OCI-LY3 (cell line): ENCODE results near the gene MS4A15.

Source experiments
- EZH2phosphoT487 ChIP-seq: fragments of 200-600 bp; shearing (Covaris generic); IDR thresholded peaks from 2 replicates; pipeline ENCODE4 v1.6.1; 2018; ENCODE audit warnings: antibody characterized with exemption, mixed run types, low read depth
- TF ChIP-seq, protein P1 (sequence below): fragments of 200-600, 300-600 bp; sonication (generic); IDR thresholded peaks from 2 replicates; pipeline ENCODE4 v1.5.1; 2014; ENCODE audit warnings: antibody characterized with exemption, low read length, low read depth

DNA sequence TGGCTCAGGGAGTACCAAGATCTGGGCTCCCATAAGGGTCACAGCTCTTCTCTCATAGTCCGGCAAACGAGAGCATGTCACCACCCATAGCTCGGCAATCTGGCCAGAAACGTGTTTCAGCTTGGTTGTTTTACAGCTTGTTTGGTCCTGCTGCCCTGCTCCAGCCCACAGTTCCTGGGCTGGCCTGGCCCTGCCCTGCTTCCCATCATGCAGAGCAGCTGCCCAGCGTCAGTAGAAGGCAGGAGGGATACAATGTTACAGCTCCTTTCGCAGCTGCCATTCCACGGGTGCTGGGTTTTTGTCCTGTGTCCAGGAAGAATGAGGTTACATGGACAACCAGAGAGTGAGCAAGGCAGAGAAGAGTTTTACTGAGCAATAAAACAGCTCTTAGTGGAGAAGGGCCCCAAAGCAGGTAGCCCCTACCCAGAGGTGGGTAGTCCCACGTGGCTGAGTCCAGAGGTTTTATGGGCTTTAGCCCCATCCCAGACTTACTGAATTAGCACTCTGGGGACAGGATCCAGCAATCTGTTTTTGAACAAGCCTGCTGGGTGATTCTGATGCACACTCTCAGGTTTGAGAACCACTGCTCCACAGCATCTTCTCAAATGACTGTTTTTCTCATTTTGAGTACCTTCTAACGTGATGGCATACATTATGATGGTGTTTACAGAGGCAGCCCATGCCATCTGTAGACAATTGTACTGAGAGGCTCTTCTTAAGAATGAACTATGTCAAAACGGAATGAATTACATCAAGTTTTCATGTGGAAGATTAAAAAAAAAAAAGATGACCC, 37.9 kb upstream of the MS4A15 start:
- TF ChIP-seq, protein P1, sequence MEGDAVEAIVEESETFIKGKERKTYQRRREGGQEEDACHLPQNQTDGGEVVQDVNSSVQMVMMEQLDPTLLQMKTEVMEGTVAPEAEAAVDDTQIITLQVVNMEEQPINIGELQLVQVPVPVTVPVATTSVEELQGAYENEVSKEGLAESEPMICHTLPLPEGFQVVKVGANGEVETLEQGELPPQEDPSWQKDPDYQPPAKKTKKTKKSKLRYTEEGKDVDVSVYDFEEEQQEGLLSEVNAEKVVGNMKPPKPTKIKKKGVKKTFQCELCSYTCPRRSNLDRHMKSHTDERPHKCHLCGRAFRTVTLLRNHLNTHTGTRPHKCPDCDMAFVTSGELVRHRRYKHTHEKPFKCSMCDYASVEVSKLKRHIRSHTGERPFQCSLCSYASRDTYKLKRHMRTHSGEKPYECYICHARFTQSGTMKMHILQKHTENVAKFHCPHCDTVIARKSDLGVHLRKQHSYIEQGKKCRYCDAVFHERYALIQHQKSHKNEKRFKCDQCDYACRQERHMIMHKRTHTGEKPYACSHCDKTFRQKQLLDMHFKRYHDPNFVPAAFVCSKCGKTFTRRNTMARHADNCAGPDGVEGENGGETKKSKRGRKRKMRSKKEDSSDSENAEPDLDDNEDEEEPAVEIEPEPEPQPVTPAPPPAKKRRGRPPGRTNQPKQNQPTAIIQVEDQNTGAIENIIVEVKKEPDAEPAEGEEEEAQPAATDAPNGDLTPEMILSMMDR, result no peak
- TF ChIP-seq EZH2phosphoT487, result no peak
